Measurements from ENCODE around the gene LRRN2.

- no peak for TF ChIP-seq POLR2A (IDR thresholded peaks at IDR 0.05; ENCODE audit: low read length)
- TF ChIP-seq GATA1 (IDR thresholded peaks at IDR 0.05; ENCODE audit: low read depth, low read length) = no peak
These were observed 111.3 kb downstream of the LRRN2 start for GRCh38 chr1:204574016-204574864.
